ENCODE results near the gene CASKIN1. TPM values are rescaled to one million over a fixed set of nuclear protein-coding genes. Genes with fewer than 3 reads are reported as not detected.
"Not testable (repeated sequence)": the region's sequence is repeated elsewhere in the genome, so short reads cannot be mapped to it uniquely, and the experiment has no call there.

CASKIN1 gene
- total and polyA plus RNA-seq, 10 donors = 0.24 to 0.32 (median 0.30) TPM; not detected in 7

- intact Hi-C loops (cut with DNase I; ENCODE audit: low total_unique reads) = no loop called here
- 76 to 81% (median 78%) methylated on average over 13 of the region's 13 CpGs for WGBS, 5 donors
- Histone ChIP-seq H3K36me3 (peaks cover 0 to 31% (median 28%) of the 10 kb centered on the region in 6 donors), H3K4me3 (peak overlapping the region; percentile 56 to 82 (median 64)), H3K9me3 (no peaks in the 10 kb centered on the region), H3K27me3 (replicated peaks in 1 of 7) (peaks cover 0 to 7% (median 0%) of the 10 kb centered on the region in 7 donors), H3K27ac (peak overlapping the region; percentile 93 to 99 (median 98)), H3K4me1 (peaks cover 12 to 39% (median 32%) of the 10 kb centered on the region in 6 donors)
- TF ChIP-seq POLR2A (IDR thresholded peaks at IDR 0.05) (no peak), POLR2AphosphoS5 (IDR thresholded peaks at IDR 0.05) (no peak), CTCF (IDR thresholded peaks at IDR 0.05 in 8 of 11, conservative IDR thresholded peaks at IDR 0.05 in 3 of 11) (no peak)
- no peak for DNase-seq
Observed at GRCh38 chr16:2204416-2205103, 8.2 kb upstream of the CASKIN1 start.

DNA sequence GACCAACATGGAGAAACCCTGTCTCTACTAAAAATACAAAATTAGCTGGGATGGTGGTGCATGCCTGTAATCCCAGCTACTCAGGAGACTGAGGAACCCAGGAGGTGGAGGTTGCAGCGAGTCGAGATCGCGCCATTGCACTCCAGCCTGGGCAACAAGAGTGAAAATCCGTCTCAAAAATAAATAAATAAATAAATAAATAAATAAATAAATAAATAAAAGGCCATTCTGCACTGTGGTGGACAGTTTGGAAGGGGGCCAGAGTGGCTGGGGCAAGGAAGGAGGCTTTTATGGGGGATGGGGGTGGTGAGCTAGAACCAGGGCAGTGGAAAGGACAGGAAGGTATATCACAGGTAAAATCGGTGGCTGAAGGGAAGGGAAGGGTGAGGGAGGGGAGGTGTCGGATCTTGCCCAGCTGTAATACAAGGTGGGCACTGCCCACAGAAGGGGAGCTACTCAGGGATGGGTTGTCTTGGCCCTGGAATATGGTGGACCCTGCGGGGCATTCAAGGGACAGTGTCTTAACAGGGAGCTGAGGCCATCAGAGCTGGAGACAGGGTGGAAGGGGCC is 6.8 kb upstream of the CASKIN1 start:
- H3K36me3 ChIP-seq = peaks cover 0 to 18% (median 15%) of the 10 kb centered on the region in 6 donors
- H3K4me3 ChIP-seq; intact Hi-C loops (cut with DNase I; ENCODE audit: low total_unique reads); H3K27ac ChIP-seq; H3K9me3 ChIP-seq; DNase-seq: not testable (repeated sequence)
- 92 to 97% (median 94%) methylated on average over 8 of the region's 8 CpGs for WGBS, 5 donors
- H3K4me1 ChIP-seq = peaks cover 12 to 37% (median 32%) of the 10 kb centered on the region in 6 donors
- peaks cover 0 to 20% (median 4%) of the 10 kb centered on the region in 7 donors for H3K27me3 ChIP-seq (replicated peaks in 1 of 7)

DNA sequence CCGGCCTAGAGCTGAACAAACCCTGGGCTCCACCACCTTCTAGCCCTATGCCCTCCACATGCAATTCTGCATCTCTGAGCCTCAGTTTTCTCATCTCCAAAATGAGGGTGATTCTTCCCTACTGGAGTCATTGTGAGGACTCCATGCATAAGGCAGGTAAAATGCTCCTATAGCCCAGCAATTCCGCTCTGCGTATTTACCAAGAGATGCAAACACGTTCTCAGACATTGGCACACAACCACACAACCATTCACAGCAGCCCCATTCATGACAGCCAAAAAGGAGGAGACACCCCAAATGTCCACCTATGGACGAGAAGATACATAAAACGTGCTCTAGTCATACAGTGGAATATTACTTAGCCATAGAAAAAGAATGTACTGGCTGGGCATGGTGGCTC is 3.9 kb upstream of the CASKIN1 start:
- Histone ChIP-seq H3K27ac (no peak overlapping the region), H3K4me3 (no peak overlapping the region), H3K9me3 (no peaks in the 10 kb centered on the region), H3K4me1 (peaks cover 11 to 26% (median 21%) of the 10 kb centered on the region in 6 donors), H3K36me3 (no peaks in the 10 kb centered on the region), H3K27me3 (replicated peaks in 1 of 7) (peaks cover 5 to 47% (median 26%) of the 10 kb centered on the region in 7 donors)
- TF ChIP-seq POLR2A (IDR thresholded peaks at IDR 0.05) = no peak
- TF ChIP-seq CTCF (IDR thresholded peaks at IDR 0.05 in 8 of 11, conservative IDR thresholded peaks at IDR 0.05 in 3 of 11) = no peak
- TF ChIP-seq POLR2AphosphoS5 (IDR thresholded peaks at IDR 0.05) = no peak
- intact Hi-C loops (cut with DNase I; ENCODE audit: low total_unique reads) = no loop called here
- DNase-seq = no peak
- 79 to 88% (median 85%) methylated on average over 6 of the region's 6 CpGs for WGBS, 5 donors

GRCh38 chr16:2199621-2200139 is 3.3 kb upstream of the CASKIN1 start:
- Histone ChIP-seq H3K4me1 (peaks cover 11 to 28% (median 22%) of the 10 kb centered on the region in 6 donors), H3K36me3 (no peaks in the 10 kb centered on the region), H3K4me3 (no peak overlapping the region), H3K27me3 (replicated peaks in 1 of 7) (peaks cover 9 to 53% (median 31%) of the 10 kb centered on the region in 7 donors), H3K9me3 (no peaks in the 10 kb centered on the region), H3K27ac (no peak overlapping the region)
- intact Hi-C loops (cut with DNase I; ENCODE audit: low total_unique reads) = no loop called here
- WGBS, 5 donors = 71 to 79% (median 77%) methylated on average over 4 to 14 of the region's 14 CpGs
- TF ChIP-seq POLR2AphosphoS5 (IDR thresholded peaks at IDR 0.05) = no peak
- no peak for TF ChIP-seq CTCF (IDR thresholded peaks at IDR 0.05 in 8 of 11, conservative IDR thresholded peaks at IDR 0.05 in 3 of 11)
- no peak for TF ChIP-seq POLR2A (IDR thresholded peaks at IDR 0.05)
- no peak for DNase-seq

Measured in spleen (tissue), 11 donors.